Activated CD4-positive, CD25-positive, alpha-beta regulatory T cell treated with anti-CD3 and anti-CD28 coated beads, Interleukin-2, amount 50 U/mL, for 24 hours (primary cell): Measurements from ENCODE around the gene FAM50B.

Source experiments
- ATAC-seq, 2 donors: fragments of 150-1000 bp; cut with Tn5 transposase; one replicate each; pipeline ENCODE4 v1.10.0; 2021; ENCODE audit warnings: mild to moderate bottlenecking in 1 of 2, moderate library complexity in 1 of 2

FAM50B gene

GRCh38 chr6:3848925-3849605 lies at the start of gene FAM50B:
TSS of gene FAM50B (plus strand) at chr6:3849373. CDS start at chr6:3849812, 439 bp downstream.
- ATAC-seq = peak; percentile 80 to 82

GRCh38 chr6:3799719-3800118 lies 49.5 kb upstream of the FAM50B start:
- no peak for ATAC-seq

- ATAC-seq = no peak
Observed at GRCh38 chr6:3800850-3801591, 48.2 kb upstream of the FAM50B start.

DNA sequence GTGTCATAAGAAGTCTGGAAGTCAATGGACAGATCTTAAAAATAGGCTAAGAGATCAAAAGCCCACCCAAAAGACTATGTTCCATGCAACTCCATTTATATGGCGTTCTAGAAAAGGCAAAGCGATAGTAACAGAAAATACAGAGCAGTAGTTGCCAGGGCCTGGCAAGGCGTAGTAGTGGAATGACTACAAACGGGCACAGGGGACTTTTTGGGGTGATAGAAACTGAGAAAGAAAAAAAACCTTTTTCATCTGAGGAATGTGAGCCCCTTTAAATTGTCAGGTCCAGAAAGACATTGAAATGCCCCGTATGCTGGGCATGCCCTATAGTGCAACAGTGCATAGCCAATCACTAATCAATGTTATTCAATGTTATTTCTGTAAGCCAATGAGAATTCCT lies 47.2 kb upstream of the FAM50B start:
- peak; percentile 58 to 79 for ATAC-seq

DNA sequence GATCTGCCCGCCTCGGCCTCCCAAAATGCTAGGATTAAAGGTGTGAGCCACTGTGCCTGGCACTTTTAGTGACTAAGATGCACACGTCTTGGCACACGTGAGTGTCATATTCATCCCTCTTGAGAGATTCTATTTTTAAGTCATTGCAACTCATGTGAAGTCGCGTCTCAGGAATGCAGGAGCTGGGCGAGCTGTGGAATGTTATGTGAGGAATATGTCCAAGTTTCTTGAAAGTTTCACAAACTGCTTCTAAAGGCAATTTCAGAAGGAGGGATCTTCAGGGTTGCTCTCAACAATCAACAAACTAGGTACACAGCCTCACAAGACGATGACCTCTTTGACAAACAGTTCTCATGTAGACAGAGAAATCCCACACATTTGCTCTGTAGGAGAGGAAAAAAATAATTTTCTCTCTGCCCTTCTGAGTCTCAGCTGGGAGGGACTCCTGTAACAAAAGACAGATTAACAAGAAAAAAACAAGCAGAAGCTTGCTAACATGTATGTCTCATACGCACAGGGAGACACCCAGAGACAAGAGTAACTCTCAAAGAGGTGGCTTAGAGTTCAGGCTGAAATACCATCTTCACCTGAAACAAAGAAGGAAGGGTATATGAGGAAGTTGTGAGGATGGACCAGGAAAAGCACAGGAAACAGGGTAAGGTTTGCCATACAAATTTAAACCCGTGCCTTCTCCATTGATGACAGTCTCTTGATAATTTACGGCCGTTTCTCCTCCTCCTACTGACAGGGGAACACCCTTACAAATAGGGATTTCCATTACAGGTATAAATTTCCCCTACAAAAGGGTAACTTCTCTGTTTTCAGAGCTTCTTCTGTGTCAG lies 45.3 kb upstream of the FAM50B start:
- ATAC-seq = peak in 1 of 2 donors; percentile 21

DNA sequence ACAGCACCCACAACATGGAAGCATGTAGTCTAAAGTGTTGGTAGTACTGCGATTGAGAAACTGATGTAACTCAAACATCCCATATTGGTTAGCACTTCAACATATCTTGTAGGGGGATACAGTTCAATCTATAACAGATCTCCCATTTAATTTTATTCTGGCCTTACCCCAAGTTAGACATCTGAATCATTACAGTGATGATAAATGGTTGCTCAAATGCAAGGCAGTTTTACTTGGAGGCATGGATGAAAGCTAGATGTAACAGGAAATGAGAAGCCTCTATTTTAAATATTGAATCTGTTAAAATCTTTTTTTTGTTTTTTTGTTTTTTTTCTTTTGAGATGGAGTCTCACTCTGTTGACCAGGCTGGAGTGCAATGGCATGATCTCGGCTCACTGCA lies 44.2 kb upstream of the FAM50B start:
- no peak for ATAC-seq

DNA sequence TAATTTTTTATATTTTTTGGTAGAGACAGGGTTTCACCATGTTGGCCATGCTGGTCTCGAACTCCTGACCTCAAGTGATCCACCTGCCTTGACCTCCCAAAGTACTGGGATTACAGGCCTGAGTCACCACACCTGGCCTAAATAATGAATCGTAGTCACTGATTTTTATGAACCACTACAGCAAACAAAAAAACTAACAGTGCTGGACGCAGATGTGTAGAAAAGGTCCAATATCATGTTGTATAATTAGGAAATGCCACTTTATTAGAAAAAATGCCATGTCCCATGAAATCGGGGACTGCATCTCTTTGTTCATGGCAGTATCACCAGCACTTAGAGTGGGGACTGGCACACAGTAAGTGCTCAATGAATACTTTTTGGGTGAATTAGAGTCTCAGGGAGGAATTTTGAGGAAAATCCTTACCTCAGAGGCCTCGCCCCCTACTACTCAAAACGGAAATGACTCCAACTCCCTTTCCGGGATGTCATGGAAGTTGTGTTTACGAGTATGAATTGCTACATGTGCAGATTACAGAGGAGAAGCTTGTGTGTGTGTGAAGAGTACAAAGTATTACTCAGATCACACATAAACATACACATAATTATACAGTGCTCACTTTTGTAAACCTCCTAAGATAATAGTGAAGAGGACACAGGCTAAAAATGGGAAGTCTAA lies 43.6 kb upstream of the FAM50B start:
- no peak for ATAC-seq

GRCh38 chr6:3806169-3806922 lies 42.8 kb upstream of the FAM50B start:
- no peak for ATAC-seq

DNA sequence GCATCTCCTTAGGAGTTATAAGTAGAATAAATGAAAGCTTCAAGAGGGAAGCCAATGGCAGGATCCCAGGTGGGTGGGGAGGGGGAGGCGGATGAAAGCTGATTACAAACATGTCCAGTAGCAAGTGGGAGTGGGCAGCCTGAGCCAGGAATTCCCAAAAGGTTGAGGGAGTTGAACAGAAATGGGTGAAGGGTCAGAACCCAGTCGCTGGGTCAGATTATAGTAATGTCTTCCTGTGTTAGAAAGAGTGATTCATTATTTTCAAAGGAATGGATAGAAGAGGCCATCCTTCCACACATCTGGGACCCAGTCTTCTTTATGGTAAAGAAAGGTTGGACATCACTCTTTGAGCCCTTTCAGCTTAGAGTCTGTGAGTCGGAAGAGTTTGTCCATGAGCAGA lies 41.0 kb upstream of the FAM50B start:
- no peak for ATAC-seq

DNA sequence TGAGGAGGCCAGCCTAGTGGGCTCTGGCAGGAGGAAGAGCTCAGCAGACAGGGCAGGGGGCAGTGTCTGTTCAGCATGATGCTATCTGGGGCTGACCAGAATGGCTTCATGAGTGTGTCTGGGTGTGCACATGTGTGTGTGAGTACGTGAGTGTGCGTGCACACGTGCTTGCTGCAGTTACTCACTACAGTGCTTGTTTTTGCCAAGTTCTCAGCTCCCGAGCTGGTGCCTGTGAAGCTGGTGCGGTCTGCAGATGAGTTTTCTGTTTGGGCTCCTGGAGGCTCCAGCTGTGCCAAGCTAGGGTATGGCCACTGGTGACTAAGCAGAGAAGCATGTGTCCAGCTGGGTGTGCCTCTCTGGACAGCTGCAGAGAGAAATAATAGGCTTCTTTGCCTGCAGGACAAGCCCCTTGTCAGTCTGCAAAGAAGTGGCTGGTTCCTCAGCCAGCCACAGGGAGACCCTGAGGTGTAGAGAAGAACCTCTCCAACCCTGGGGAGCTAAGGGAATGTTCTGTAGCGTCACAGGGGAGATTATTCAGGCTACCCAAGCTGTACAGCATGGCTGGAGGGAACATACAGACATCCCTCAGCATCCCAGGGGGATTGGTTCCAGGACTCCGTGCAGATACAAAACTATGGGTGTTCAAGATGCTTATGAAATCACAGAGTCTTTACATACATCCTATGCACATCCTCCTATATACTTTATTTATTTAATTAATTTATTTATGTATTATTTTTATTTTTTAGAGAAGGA lies 40.2 kb upstream of the FAM50B start:
- ATAC-seq = no peak

DNA sequence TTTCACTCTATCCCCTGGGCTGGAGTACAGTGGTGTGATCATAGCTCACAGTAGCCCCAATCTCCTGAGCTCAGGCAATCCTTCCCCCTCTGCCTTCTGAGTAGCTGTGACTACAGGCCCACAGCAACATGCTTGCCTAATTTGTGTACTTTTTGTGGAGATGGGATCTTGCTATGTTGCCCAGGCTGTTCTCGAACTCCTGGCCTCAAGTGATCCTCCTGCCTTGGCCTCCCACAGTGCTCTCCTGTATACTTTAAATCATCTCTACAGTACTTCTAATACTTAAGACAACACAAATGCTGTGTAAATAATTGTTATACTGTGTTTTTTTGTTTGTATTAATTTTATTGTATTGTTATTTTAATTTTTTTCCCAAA lies 39.7 kb upstream of the FAM50B start:
- ATAC-seq = no peak

GRCh38 chr6:3809982-3810381 lies 39.2 kb upstream of the FAM50B start:
- ATAC-seq = no peak

- no peak for ATAC-seq
Observed at GRCh38 chr6:3811191-3811590, 38.0 kb upstream of the FAM50B start.

DNA sequence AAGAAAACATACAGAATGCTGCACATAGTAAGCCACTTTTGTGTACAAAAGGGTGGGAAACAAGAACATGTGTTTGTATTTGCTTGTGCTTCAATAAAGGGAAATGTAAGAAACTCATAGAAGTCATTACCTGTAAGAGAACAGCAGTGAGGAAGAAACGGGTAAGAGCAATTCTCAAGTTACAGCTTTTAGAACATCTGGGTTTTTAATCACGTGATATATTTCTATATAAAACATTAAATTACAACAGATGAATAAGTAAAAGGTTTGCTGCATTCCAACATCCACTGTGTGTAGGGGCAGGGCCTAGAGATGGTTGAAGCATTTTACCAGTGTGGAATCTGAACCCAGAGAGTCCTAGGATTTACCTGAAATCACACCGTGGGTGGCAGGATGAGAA lies 36.6 kb upstream of the FAM50B start:
- no peak for ATAC-seq

- no peak for ATAC-seq
Observed at GRCh38 chr6:3813150-3813780, 35.9 kb upstream of the FAM50B start.

DNA sequence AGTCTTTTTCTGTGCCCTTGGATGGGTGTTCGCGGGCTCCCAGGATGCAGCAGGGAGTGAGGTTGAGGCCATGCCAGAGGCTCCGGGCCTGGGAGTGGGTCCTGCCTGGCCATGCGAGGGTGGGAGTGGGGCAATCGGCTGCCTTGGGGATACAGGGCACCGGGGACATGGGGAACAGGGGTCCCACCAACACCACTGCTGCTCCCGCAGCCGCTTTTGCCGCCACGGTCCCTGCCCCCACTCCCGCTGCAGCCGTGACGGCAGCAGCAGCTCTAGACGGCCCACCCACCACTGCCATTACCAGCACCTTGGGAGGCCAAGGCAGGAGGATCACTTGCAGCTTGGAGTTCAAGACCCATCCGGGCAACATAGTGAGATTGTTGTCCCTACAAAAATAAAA lies 35.3 kb upstream of the FAM50B start:
- no peak for ATAC-seq

DNA sequence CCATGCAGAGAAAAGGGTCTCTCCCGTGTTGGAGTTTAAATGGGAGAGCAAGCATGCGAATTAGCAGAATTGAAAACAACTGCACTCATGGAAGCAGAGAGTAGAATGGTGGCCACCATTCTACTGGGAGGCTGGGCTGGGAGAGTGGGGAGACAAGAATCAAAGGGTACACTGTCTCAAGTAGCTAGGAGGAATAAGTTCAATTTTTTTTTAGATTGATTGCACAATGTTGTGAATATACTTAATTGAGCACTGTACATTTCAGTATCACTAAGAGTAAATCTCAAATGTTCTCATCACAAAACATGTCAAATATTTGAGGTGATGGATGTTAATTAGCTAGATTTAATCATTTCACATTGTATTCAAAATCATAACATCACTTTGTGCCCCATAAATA lies 34.6 kb upstream of the FAM50B start:
- no peak for ATAC-seq

DNA sequence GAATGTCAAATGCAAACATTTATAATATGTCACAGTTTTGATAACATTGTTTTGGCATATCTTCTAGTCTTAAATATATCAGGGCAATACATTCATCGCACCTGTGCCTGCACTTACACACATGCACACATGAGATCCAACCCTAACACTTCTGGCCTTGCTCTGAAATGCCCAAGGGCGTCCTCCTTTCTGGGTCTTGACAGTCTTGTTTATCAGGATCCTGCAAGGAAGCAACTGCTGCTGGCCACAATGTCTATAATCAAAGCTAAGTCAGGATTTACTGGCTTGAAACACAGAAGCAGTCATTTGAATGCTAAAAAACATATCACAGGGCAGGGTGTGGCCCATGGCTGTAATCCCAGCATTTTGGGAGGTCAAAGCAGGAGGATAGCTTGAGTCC lies 32.9 kb upstream of the FAM50B start:
- no peak for ATAC-seq

DNA sequence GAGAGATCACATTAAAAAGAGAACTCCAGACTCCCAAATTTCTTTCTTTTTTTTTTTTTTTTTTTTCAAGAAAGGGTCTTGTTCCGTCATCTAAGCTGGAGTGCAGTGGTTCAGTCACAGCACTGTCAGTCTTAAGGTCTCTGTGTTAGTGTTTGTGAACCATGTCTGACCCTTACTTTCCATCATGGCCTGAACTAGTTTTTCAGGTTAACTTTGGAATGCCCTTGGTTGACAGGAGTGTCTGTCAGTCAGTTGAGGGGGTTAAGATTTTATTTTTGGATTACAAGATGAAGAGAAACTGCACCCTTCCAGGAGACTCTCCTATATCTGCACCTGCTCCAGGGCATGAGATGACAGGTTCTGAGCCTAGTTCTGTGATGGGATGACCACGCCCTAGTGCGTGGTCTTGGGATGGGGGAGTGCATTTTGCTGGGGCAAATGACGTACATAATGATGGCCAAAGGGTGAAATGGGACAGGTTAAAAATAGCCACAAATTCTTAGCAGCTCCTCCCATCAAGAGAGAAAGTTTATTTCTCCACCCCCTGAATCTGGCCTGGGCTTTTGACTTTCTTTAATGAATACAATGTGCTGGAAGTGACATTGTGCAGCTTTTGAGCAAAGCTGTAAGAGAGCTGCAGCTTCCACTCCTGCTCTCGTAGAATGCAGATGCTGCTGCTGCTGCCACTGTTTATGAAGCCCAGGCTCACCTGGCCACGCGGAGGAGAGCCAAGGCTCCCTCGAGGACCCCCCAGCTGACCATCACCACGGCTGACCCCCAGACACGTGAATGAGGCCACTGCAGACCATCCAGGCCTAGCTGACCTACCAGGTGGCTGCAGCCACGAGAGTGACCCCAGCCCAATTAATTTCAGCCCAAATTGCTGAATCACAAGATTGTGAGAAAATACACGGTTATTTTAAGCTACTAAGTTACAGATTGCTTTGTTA lies 29.7 kb upstream of the FAM50B start:
- ATAC-seq = no peak

- ATAC-seq = no peak
Observed at GRCh38 chr6:3820563-3820962, 28.6 kb upstream of the FAM50B start.
